Measurements from ENCODE around the gene KIAA1755. TPM values are rescaled to one million over a fixed set of nuclear protein-coding genes. Genes with fewer than 3 reads are reported as not detected.

The KIAA1755 gene
- total and polyA plus RNA-seq, 9 of the 15 experiments (the other 6 are each of a cell fraction or from before 2014, with no cell fraction given): not detected

GRCh38 chr20:38210741-38211140, 49.8 kb downstream of the KIAA1755 start (continued):
- TF ChIP-seq ZNF407 (IDR thresholded peaks at IDR 0.05; ENCODE audit: low read depth): no peak
- TF ChIP-seq CLOCK (CRISPR knock-in tag; IDR thresholded peaks at IDR 0.05; ENCODE audit: borderline replicate concordance): no peak
- TF ChIP-seq CTBP1 (IDR thresholded peaks at IDR 0.05; ENCODE audit: borderline replicate concordance): peak; percentile 78
- no peak for TF ChIP-seq SAFB (IDR thresholded peaks at IDR 0.05; ENCODE audit: borderline replicate concordance, low read depth, low read length)
- no peak for TF ChIP-seq CBX1 (IDR thresholded peaks at IDR 0.05; ENCODE audit: low read depth)
- TF ChIP-seq, protein P1, sequence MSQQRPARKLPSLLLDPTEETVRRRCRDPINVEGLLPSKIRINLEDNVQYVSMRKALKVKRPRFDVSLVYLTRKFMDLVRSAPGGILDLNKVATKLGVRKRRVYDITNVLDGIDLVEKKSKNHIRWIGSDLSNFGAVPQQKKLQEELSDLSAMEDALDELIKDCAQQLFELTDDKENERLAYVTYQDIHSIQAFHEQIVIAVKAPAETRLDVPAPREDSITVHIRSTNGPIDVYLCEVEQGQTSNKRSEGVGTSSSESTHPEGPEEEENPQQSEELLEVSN (IDR thresholded peaks at IDR 0.05; ENCODE audit: borderline replicate concordance in 1 of 2, extremely low read depth in 1 of 2, insufficient read depth in 1 of 2, insufficient read length in 1 of 2, low read depth in 1 of 2, low read length in 1 of 2, poor library complexity in 1 of 2, severe bottlenecking in 1 of 2): no peak
- TF ChIP-seq EGR1 (conservative IDR thresholded peaks at IDR 0.05): no peak
- TF ChIP-seq C11orf30 (IDR thresholded peaks at IDR 0.05; ENCODE audit: low read depth): peak; percentile 61; the same call in 1 of the 2 replicates
- no peak for TF ChIP-seq XRCC5 (IDR thresholded peaks at IDR 0.05; ENCODE audit: low read depth, low read length)
- no peak for TF ChIP-seq LARP7 (IDR thresholded peaks at IDR 0.05)
- TF ChIP-seq NFYB (IDR thresholded peaks at IDR 0.05; ENCODE audit: extremely low read depth, insufficient read length): no peak
- TF ChIP-seq, protein P2, sequence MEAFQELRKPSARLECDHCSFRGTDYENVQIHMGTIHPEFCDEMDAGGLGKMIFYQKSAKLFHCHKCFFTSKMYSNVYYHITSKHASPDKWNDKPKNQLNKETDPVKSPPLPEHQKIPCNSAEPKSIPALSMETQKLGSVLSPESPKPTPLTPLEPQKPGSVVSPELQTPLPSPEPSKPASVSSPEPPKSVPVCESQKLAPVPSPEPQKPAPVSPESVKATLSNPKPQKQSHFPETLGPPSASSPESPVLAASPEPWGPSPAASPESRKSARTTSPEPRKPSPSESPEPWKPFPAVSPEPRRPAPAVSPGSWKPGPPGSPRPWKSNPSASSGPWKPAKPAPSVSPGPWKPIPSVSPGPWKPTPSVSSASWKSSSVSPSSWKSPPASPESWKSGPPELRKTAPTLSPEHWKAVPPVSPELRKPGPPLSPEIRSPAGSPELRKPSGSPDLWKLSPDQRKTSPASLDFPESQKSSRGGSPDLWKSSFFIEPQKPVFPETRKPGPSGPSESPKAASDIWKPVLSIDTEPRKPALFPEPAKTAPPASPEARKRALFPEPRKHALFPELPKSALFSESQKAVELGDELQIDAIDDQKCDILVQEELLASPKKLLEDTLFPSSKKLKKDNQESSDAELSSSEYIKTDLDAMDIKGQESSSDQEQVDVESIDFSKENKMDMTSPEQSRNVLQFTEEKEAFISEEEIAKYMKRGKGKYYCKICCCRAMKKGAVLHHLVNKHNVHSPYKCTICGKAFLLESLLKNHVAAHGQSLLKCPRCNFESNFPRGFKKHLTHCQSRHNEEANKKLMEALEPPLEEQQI (IDR thresholded peaks at IDR 0.05): no peak

Data from K562 (cell line).